Hepatocyte (in vitro differentiated cells): Measurements from ENCODE around the gene DENND2D.

Experiments used
- CTCF ChIP-seq: fragments of 200-600 bp; sonication (generic); IDR thresholded peaks from 2 replicates; pipeline ENCODE4 v1.5.1; 2016; ENCODE audit warnings: antibody characterized with exemption, mild to moderate bottlenecking; ENCODE audit not compliant: poor library complexity
- EZH2 ChIP-seq: fragments of 200-600 bp; sonication (generic); IDR thresholded peaks from 2 replicates; pipeline ENCODE4 v1.6.1; 2016; ENCODE audit warnings: antibody characterized with exemption, mild to moderate bottlenecking, borderline replicate concordance
- EZH2phosphoT487 ChIP-seq: fragments of 200-600 bp; sonication (generic); IDR thresholded peaks from one replicate; pipeline ENCODE4 v1.6.1; 2018; ENCODE audit warnings: antibody characterized with exemption, mild to moderate bottlenecking, low read depth, moderate library complexity; ENCODE audit not compliant: unreplicated experiment, severe bottlenecking

- TF ChIP-seq CTCF (no peak), EZH2 (no peak), EZH2phosphoT487 (no peak)
Observed at GRCh38 chr1:111234258-111234657, 33.8 kb upstream of the DENND2D start.
